HG03135 (cell line): Measurements from ENCODE around the gene SORL1-AS1.

Experiments used
- ATAC-seq: cut with Tn5 transposase; IDR thresholded peaks from one replicate; pipeline ENCODE4 v1.9.1; 2021; ENCODE audit warnings: mild to moderate bottlenecking, moderate library complexity; ENCODE audit not compliant: unreplicated experiment

SORL1-AS1 gene

DNA sequence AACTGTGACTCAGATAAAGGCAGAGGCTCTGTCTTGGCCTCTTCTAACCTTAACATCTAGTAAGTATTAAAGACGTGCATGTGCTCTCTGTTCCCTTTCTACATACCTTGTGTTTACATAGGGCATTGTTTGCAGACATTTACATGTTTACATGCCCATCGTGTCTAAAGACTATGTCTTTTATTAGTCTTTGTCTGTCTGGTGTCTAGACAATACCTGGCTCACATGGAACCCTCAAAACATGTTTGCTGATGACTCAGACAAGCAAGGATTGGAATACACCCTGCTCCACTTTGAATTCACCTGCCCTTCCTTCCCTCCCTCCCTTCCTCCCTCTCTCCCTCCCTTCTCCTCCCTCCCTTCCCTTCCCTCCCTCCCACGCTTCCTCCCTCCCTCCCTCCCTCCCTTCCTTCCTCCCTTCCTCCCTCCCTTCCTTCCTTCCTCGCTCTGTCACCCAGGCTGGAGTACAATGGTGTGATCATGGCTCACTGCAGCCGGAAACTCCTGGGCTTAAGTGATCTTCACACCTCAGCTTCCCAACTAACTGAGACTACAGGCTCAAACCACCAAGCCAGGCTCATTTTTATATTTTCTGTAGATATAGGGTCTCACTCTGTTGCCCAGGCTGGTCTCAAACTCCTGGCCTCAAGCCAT is 23.7 kb upstream of the SORL1-AS1 start:
- ATAC-seq, result no peak

DNA sequence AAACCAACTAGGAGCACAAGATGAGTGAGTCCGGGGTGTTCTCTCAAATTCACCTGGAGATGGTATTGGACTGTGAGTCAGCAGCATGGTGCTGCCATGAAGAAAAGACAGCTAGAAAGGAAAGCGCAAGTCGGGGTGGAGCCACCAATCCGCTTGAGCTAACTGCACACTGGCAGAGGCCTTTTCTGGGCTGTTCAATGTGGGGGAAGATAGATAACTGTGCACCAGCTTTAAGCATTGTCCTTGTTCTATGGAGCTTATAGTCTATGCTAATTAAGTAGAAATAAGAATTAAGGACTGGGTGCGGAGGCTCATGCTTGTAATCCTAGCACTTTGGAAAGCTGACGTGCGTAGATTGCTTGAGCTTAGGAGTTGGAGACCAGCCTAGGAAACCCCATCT is 21.9 kb upstream of the SORL1-AS1 start:
- no peak for ATAC-seq

- no peak for ATAC-seq
These were observed 20.5 kb upstream of the SORL1-AS1 start for GRCh38 chr11:121473064-121473777.

- ATAC-seq, result no peak
These were observed 19.5 kb upstream of the SORL1-AS1 start for GRCh38 chr11:121472312-121472711.

GRCh38 chr11:121471167-121471566 is 18.4 kb upstream of the SORL1-AS1 start:
- ATAC-seq, result no peak

DNA sequence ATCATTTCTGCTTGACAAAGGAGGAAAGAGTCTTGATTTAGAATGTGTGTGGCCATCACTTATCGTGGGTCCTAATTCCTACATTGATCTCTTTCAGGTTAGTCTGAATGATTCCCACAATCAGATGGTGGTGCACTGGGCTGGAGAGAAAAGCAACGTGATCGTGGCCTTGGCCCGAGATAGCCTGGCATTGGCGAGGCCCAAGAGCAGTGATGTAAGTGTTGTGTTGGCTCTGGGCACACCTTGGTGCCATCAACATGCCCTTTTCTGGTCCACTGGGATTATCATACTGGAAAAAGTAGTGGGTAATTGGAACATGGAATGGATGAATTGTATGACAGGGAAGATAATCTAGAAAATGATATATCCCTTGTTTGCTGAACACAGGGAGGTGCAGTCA is 17.1 kb upstream of the SORL1-AS1 start:
- ATAC-seq, result no peak

DNA sequence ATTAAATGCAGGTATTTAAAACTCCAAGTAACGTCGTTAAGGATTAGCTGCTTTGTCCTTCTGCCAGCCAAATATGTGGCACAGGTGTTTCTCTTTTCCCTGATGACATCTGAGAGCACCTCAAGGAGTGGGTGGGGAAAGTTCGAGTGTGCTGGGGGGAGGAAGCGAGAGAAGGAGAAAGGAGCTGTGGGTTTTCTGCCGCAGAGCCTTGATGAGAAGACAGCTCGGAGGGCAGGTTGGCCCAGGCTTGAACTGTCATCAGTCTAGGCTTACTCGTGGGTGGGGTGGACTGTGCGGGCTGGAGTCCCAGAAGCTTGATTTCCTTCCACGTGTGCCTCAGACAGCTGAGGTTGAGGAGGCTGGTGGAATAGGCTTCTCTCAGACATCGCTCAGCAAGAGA is 15.2 kb upstream of the SORL1-AS1 start:
- no peak for ATAC-seq

- ATAC-seq, result no peak
These were observed 14.7 kb upstream of the SORL1-AS1 start for GRCh38 chr11:121467471-121467870.

- no peak for ATAC-seq
These were observed 13.5 kb upstream of the SORL1-AS1 start for GRCh38 chr11:121466063-121466794.

DNA sequence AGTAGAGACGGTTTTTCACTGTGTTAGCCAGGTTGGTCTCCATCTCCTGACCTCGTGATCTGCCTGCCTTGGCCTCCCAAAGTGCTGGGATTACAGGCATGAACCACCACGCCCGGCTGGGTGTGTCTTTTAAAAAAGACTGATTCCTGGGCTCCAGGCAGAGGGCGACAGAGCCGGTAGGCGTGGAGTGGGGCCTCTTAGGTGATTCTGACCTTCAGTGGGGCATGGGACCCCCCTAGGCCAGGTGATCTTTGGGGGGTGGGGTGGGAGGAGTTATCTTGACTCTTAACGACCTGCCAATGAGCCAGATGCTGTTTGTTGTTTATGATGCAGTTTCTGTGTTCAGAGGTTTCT is 12.9 kb upstream of the SORL1-AS1 start:
- no peak for ATAC-seq

DNA sequence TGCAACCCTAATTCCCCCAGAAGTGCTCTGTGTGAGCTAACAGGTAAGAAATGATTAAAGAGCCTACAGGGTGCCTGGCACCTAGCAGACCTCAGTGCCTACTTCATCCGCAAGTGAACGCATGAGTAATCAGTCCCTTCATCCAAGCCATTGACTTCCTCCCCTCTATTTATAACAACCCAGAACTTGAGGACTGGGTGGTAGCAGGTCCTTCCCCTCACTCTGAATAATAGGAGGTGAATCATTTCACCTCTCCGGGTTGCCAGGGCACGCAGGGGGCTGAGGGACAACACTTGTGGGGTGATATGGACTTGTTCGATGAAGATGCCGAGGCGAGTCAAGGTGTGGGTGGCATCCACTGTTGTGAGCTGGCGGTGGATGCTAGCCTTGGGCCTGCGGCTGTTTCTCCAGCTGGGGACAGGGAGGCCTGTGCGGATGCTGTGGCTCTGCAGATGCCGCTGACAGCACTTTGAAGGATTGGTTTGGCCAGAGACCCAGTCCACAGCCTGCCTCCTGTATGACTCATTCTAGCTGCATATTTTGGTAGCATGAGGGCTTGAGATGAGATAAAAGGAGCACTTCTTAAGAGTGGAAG is 11.7 kb upstream of the SORL1-AS1 start:
- ATAC-seq, result peak; percentile 51

DNA sequence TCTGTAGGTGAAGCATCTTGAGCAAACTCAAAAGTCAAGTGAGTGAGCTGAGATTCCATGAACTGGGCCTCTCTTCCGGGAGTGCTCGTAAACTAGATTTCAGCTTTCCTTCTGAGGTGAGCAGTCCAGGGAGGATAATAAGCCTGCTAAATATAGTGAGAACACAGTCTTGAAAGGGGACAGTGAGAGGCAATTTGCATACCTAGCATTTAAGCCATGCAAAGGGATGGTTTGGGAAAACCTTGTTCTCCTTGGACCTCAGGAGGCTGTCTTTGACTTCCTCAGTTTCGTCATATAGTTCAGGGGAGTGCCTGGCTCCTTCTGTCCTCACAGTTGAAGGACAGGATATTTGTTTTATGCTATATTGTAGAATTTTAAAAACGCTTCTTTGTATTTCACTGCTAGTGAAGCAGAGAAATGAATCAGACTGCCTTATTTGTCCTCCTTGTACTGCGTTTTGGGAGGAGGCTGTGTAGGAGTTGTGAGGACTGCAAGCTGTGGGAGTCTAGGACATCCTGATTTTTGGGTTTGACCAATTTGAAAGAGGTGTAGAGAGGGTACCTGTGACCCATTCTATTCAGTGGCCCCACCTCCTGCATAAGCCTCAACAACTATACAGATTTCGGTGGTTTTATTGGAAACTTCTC is 11.0 kb upstream of the SORL1-AS1 start:
- ATAC-seq, result no peak

- ATAC-seq, result no peak
These were observed 9.1 kb upstream of the SORL1-AS1 start for GRCh38 chr11:121461843-121462242.

GRCh38 chr11:121460941-121461514 is 8.3 kb upstream of the SORL1-AS1 start:
- ATAC-seq, result no peak

GRCh38 chr11:121459413-121460017 is 6.7 kb upstream of the SORL1-AS1 start:
- no peak for ATAC-seq

DNA sequence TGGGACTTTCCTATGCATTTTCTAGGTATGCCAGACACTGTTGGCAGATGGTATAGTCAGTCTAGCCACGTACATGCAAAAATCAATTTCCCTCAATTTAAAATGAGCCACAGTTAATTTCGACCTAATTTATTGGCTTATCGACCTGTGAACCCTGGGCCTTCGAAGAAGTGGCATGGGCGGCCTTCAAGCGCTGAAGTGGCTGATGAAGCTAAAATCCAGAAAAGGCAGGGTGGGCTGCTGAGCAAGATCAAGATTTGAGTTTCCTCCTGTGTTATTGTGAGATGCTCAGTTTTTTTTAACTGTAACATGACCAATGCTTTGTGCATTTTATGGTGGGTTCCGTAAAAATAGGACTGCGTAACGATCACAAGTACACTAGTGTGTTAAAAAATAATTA is 5.8 kb upstream of the SORL1-AS1 start:
- no peak for ATAC-seq

GRCh38 chr11:121456816-121457431 is 4.2 kb upstream of the SORL1-AS1 start:
- no peak for ATAC-seq

DNA sequence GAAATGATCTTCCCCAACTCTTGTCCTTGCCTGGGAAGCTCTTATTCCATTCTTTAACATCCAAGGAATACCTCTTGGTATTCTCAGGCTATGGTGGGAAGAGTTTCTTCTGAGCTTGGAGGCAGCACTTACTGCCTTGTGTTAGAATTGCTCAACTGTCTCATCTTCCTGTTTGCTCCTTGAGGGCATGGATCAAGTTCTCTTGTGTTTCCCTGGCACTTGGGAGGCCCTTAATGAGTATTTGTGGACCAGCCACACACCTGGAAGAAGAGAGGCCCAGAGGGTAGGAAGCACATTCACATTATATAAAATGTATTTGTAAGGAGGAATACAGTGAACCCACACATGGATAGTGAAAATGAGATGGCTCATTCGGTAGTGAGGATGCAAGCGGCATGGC is 3.4 kb upstream of the SORL1-AS1 start:
- ATAC-seq, result no peak

DNA sequence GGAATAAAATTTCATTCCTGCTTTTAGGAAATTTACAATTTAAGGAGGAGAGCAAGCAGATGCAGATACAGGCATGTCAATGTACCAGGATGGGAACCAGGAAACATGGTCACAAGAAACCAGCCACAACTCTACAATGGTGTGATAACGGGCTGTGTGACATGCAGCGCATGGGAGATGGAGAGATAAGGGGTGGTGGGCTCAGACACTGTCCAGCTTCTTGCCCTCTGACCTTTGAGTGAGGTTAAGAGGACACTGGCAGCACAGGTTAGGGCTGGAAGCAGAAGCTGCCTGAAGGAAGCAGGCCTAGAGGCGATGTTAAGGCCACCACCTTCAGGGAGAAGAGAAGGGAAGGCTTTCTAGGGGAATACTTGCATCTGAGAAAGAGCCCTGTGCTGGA is 2.3 kb upstream of the SORL1-AS1 start:
- no peak for ATAC-seq
